ENCODE results near the gene PPP1R3A.

The PPP1R3A gene

GRCh38 chr7:113955157-113955556 is 36.3 kb upstream of the PPP1R3A start:
- no peak overlapping the region for H2AFZ ChIP-seq (ENCODE audit: low read length)
- no peaks in the 10 kb centered on the region for H3F3A ChIP-seq (ENCODE audit: insufficient read depth, low read length)
- no peak overlapping the region for H3K4me3 ChIP-seq (ENCODE audit: low read depth, low read length, poor library complexity, severe bottlenecking)
- no peaks in the 10 kb centered on the region for H3K79me2 ChIP-seq (ENCODE audit: insufficient read depth, low read length)
- H4K20me1 ChIP-seq (ENCODE audit: insufficient read depth, low read length) = no peaks in the 10 kb centered on the region
- no peak overlapping the region for H3K4me2 ChIP-seq (ENCODE audit: low read length)
- no peaks in the 10 kb centered on the region for H3K36me3 ChIP-seq (ENCODE audit: insufficient read depth, low read length)
- H3K27me3 ChIP-seq (ENCODE audit: insufficient read depth, low read length) = no peaks in the 10 kb centered on the region
- no peaks in the 10 kb centered on the region for H3K4me1 ChIP-seq (ENCODE audit: insufficient read depth, low read length, severe bottlenecking)
- TF ChIP-seq EZH2 (IDR thresholded peaks at IDR 0.05; ENCODE audit: borderline replicate concordance, low read length) (no peak), CTCF (IDR thresholded peaks at IDR 0.05; ENCODE audit: low read length) (no peak)
- H3K9me3 ChIP-seq (ENCODE audit: low read length) = peaks cover 7% of the 10 kb centered on the region; the same call in 1 of the 2 replicates
- no peak overlapping the region for H3K9ac ChIP-seq (ENCODE audit: low read length)
- H3K9me2 ChIP-seq (ENCODE audit: low read depth, low read length) = no peaks in the 10 kb centered on the region
- H3K27ac ChIP-seq (ENCODE audit: low read depth, low read length, poor library complexity, severe bottlenecking) = no peak overlapping the region

DNA sequence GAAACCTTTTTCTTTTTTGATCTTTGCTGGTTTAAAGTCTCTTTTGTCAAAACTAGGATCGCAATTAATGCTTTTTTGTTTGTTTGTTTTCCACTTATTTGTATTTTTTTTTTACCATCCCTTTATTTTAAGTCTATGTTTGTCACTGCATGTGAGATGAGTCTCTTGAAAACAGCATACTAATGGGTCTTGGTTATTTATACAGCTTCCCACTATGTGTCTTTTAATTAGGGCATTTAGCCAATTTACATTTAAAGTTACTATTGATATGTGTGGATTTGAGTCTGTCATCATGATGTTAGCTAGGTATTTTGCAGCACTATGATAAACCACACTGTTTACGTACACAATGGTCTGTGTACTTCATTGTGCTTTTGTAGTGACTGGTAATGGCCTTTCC is 34.7 kb upstream of the PPP1R3A start:
- H3K36me3 ChIP-seq (ENCODE audit: insufficient read depth, low read length) = no peaks in the 10 kb centered on the region
- H3K4me2 ChIP-seq (ENCODE audit: low read length) = no peak overlapping the region
- no peaks in the 10 kb centered on the region for H3K9me2 ChIP-seq (ENCODE audit: low read depth, low read length)
- H3K9me3 ChIP-seq (ENCODE audit: low read length) = peaks cover 7% of the 10 kb centered on the region; the same call in 1 of the 2 replicates
- H3F3A ChIP-seq (ENCODE audit: insufficient read depth, low read length) = no peaks in the 10 kb centered on the region
- H3K4me1 ChIP-seq (ENCODE audit: insufficient read depth, low read length, severe bottlenecking) = no peaks in the 10 kb centered on the region
- TF ChIP-seq CTCF (IDR thresholded peaks at IDR 0.05; ENCODE audit: low read length) (no peak), EZH2 (IDR thresholded peaks at IDR 0.05; ENCODE audit: borderline replicate concordance, low read length) (no peak)
- no peak overlapping the region for H3K9ac ChIP-seq (ENCODE audit: low read length)
- H3K79me2 ChIP-seq (ENCODE audit: insufficient read depth, low read length) = no peaks in the 10 kb centered on the region
- no peak overlapping the region for H2AFZ ChIP-seq (ENCODE audit: low read length)
- no peak overlapping the region for H3K27ac ChIP-seq (ENCODE audit: low read depth, low read length, poor library complexity, severe bottlenecking)
- no peak overlapping the region for H3K4me3 ChIP-seq (ENCODE audit: low read depth, low read length, poor library complexity, severe bottlenecking)
- H3K27me3 ChIP-seq (ENCODE audit: insufficient read depth, low read length) = no peaks in the 10 kb centered on the region
- H4K20me1 ChIP-seq (ENCODE audit: insufficient read depth, low read length) = no peaks in the 10 kb centered on the region

- Histone ChIP-seq H3K79me2 (ENCODE audit: insufficient read depth, low read length) (no peaks in the 10 kb centered on the region), H3K4me1 (ENCODE audit: insufficient read depth, low read length, severe bottlenecking) (no peaks in the 10 kb centered on the region), H3F3A (ENCODE audit: insufficient read depth, low read length) (no peaks in the 10 kb centered on the region), H3K27me3 (ENCODE audit: insufficient read depth, low read length) (no peaks in the 10 kb centered on the region), H3K27ac (ENCODE audit: low read depth, low read length, poor library complexity, severe bottlenecking) (no peak overlapping the region), H2AFZ (ENCODE audit: low read length) (no peak overlapping the region), H3K9me2 (ENCODE audit: low read depth, low read length) (no peaks in the 10 kb centered on the region), H4K20me1 (ENCODE audit: insufficient read depth, low read length) (no peaks in the 10 kb centered on the region), H3K4me2 (ENCODE audit: low read length) (no peak overlapping the region), H3K9ac (ENCODE audit: low read length) (no peak overlapping the region), H3K36me3 (ENCODE audit: insufficient read depth, low read length) (no peaks in the 10 kb centered on the region), H3K9me3 (ENCODE audit: low read length) (no peaks in the 10 kb centered on the region), H3K4me3 (ENCODE audit: low read depth, low read length, poor library complexity, severe bottlenecking) (no peak overlapping the region)
- no peak for TF ChIP-seq CTCF (IDR thresholded peaks at IDR 0.05; ENCODE audit: low read length)
These were observed 26.5 kb upstream of the PPP1R3A start for GRCh38 chr7:113945018-113945938.

Data from OCI-LY1 (cell line).